Endothelial cell of umbilical vein (primary cell): Measurements from ENCODE around the gene IGSF5. TPM values are rescaled to one million over a fixed set of nuclear protein-coding genes. Genes with fewer than 3 reads are reported as not detected.

Source experiments
- BruUV-seq: library from RNA; stranded (reverse); fragments of 400-500 nt; replicated peaks from 2 replicates; lab custom pipeline; 2021; lab: Mats Ljungman, UMichigan
- CTCF ChIA-PET: fragments of 300-600, 350-600 bp; sonication (Branson Sonifier 250); formaldehyde crosslinking; loops from one replicate; lab custom pipeline; 2021; ENCODE audit warnings: antibody characterized with exemption, inconsistent platforms; lab: Charles Lee
- POLR2A ChIA-PET: fragments of 300-600, 350-600 bp; sonication (Branson Sonifier 250); formaldehyde crosslinking; loops from one replicate; lab custom pipeline; 2021; ENCODE audit warnings: antibody characterized with exemption, inconsistent platforms; lab: Charles Lee
- DNase-seq: peaks from one replicate; pipeline ENCODE4 v3.0.0-alpha.2; 2011; ENCODE audit warnings: low read depth, low spot score
- FAIRE-seq: peaks from 2 replicates; lab custom pipeline; 2011; peaks lifted over from hg19 to GRCh38; lab: Jason Lieb, UNC
- H2AFZ ChIP-seq: 2 replicates; pipeline ENCODE4 v1.6.0; 2012; ENCODE audit warnings: low read depth, low read length, control low read depth, inconsistent platforms
- H3K27ac ChIP-seq: 2 replicates; pipeline ENCODE4 v1.5.1; 2011; ENCODE audit warnings: low read depth, mild to moderate bottlenecking, control low read depth, low read length, moderate library complexity; ENCODE audit not compliant: insufficient read depth
- H3K27me3 ChIP-seq, 2 experiments: 2 replicates each; pipeline versions ENCODE4 v1.6.0 to v1.6.1; 2011; ENCODE audit warnings: low read length in 2 of 2, mixed read lengths in 1 of 2; ENCODE audit not compliant: control insufficient read depth in 2 of 2, insufficient read depth in 2 of 2
- H3K36me3 ChIP-seq, 2 experiments: 2 replicates in 1 of 2; 3 replicates in 1 of 2; pipeline ENCODE4 v1.5.1; 2011; ENCODE audit warnings: low read length in 2 of 2, mild to moderate bottlenecking in 1 of 2, moderate library complexity in 1 of 2; ENCODE audit not compliant: control insufficient read depth in 2 of 2, insufficient read depth in 2 of 2; ENCODE audit errors: extremely low read depth in 1 of 2
- H3K4me1 ChIP-seq: 3 replicates; pipeline ENCODE4 v1.5.1; 2011; ENCODE audit warnings: mild to moderate bottlenecking, low read length; ENCODE audit not compliant: control insufficient read depth, insufficient read depth; ENCODE audit errors: extremely low read depth
- H3K4me2 ChIP-seq: 2 replicates; pipeline ENCODE4 v1.6.1; 2011; ENCODE audit warnings: low read length, control low read depth, mixed read lengths; ENCODE audit not compliant: insufficient read depth
- H3K4me3 ChIP-seq, 3 experiments: fragments of 200-600 bp in 1 of 3; sonication (generic), shearing (Covaris generic) in 1 of 3; replicated peaks in 1 of 3; 2 replicates each; pipeline ENCODE4 v1.5.1; 2011 to 2016; ENCODE audit warnings: control low read depth in 3 of 3, low read length in 3 of 3, mild to moderate bottlenecking in 2 of 3, inconsistent platforms in 1 of 3, low read depth in 1 of 3, moderate library complexity in 1 of 3; ENCODE audit not compliant: insufficient read depth in 1 of 3
- H3K79me2 ChIP-seq: 2 replicates; pipeline ENCODE4 v1.6.0; 2012; ENCODE audit warnings: low read length, inconsistent platforms; ENCODE audit not compliant: control insufficient read depth, insufficient read depth
- H3K9ac ChIP-seq: replicated peaks from 2 replicates; pipeline ENCODE3; 2011; ENCODE audit warnings: low read length, control low read depth; ENCODE audit not compliant: insufficient read depth; ENCODE audit errors: extremely low read depth
- H3K9me1 ChIP-seq: replicated peaks from 3 replicates; pipeline ENCODE4 v1.6.0; 2011; ENCODE audit warnings: mild to moderate bottlenecking, low read length; ENCODE audit not compliant: control insufficient read depth, insufficient read depth; ENCODE audit errors: extremely low read depth
- H3K9me3 ChIP-seq: replicated peaks from 2 replicates; pipeline ENCODE4 v1.5.1; 2012; ENCODE audit warnings: low read length, inconsistent platforms; ENCODE audit not compliant: control insufficient read depth, insufficient read depth
- H4K20me1 ChIP-seq: replicated peaks from 2 replicates; pipeline ENCODE3; 2011; ENCODE audit warnings: mild to moderate bottlenecking, low read length; ENCODE audit not compliant: control insufficient read depth, insufficient read depth; ENCODE audit errors: extremely low read depth
- CTCF ChIP-seq, 2 donors: IDR thresholded peaks; 1 replicate in 1 of 2; 2 replicates in 1 of 2; pipeline ENCODE4 v1.5.1; 2011; ENCODE audit warnings: low read length in 2 of 2, mild to moderate bottlenecking in 2 of 2, moderate library complexity in 2 of 2, control low read depth in 1 of 2, inconsistent platforms in 1 of 2, low read depth in 1 of 2; ENCODE audit not compliant: insufficient read depth in 1 of 2; ENCODE audit errors: extremely low read depth in 1 of 2
- EZH2 ChIP-seq: IDR thresholded peaks from 2 replicates; pipeline ENCODE4 v1.6.1; 2012; ENCODE audit warnings: borderline replicate concordance, low read depth, mild to moderate bottlenecking, moderate library complexity, low read length, inconsistent platforms; ENCODE audit not compliant: severe bottlenecking
- FOS ChIP-seq: IDR thresholded peaks from 2 replicates; pipeline ENCODE4 v1.6.1; 2011; ENCODE audit warnings: mild to moderate bottlenecking, low read length, moderate library complexity, borderline replicate concordance; ENCODE audit not compliant: insufficient read depth
- GATA2 ChIP-seq: IDR thresholded peaks from 2 replicates; pipeline ENCODE4 v1.7.0; 2011; ENCODE audit warnings: low read depth, mild to moderate bottlenecking, moderate library complexity, mixed read lengths, low read length; ENCODE audit not compliant: insufficient read length, insufficient read depth
- JUN ChIP-seq: IDR thresholded peaks from 2 replicates; pipeline ENCODE4 v1.6.1; 2011; ENCODE audit warnings: borderline replicate concordance, low read depth; ENCODE audit not compliant: insufficient read length, insufficient read depth
- MAX ChIP-seq: IDR thresholded peaks from 2 replicates; pipeline ENCODE4 v1.6.1; 2011; ENCODE audit not compliant: insufficient read depth, insufficient read length
- MYC ChIP-seq: IDR thresholded peaks from one replicate; pipeline ENCODE4 v1.6.1; 2011; ENCODE audit warnings: mild to moderate bottlenecking, low read depth, low read length
- POLR2A ChIP-seq: IDR thresholded peaks from 2 replicates; pipeline ENCODE4 v1.6.1; 2012; ENCODE audit warnings: low read depth, mild to moderate bottlenecking, control low read depth, low read length
- POLR2AphosphoS5 ChIP-seq: IDR thresholded peaks from 2 replicates; pipeline ENCODE4 v1.6.1; 2012; ENCODE audit warnings: low read depth, mild to moderate bottlenecking, control low read depth, low read length, moderate library complexity; ENCODE audit not compliant: insufficient read depth
- dilution Hi-C: fragments of 300-500 bp; cut with MboI; formaldehyde crosslinking; loops from one replicate; pipeline ENCODE4 v1.15.0; 2019; ENCODE audit warnings: low sequenced_read_pairs; ENCODE audit not compliant: extremely low pct_ligation_motif_present
- intact Hi-C: fragments of 100-400 bp; cut with micrococcal nuclease; formaldehyde crosslinking; loops from one replicate; pipeline ENCODE4 v1.10.0; 2022
- polyA plus RNA-seq, 4 experiments: library from polyadenylated mRNA; depleted of rRNA in 3 of 4; stranded (reverse) in 3 of 4; unstranded in 1 of 4; fragments of >200 nt; gene quantifications; 2 replicates each; pipeline versions ENCODE4 v1.2.1 to v1.2.3, GENCODE V29; 2011 to 2012; ENCODE audit warnings: missing spikeins in 1 of 4
- total RNA-seq: library from RNA; stranded (reverse); gene quantifications from 2 replicates; pipeline ENCODE4 v1.2.3, GENCODE V29; 2021

The IGSF5 gene
- total and polyA plus RNA-seq, 2 donors (not counting 3 experiments of a cell fraction or from before 2014, with no cell fraction given), result not detected

GRCh38 chr21:39849014-39849655 is 104.2 kb downstream of the IGSF5 start:
- DNase-seq (no peak), FAIRE-seq (no peak)
- H3K4me2 ChIP-seq, result no peak overlapping the region
- ChIA-PET CTCF (no interaction called here), POLR2A (no interaction called here)
- H3K27me3 ChIP-seq, result no peaks in the 10 kb centered on the region
- H3K36me3 ChIP-seq, result no peaks in the 10 kb centered on the region
- TF ChIP-seq POLR2A (no peak), MYC (no peak), EZH2 (no peak), JUN (no peak), CTCF (IDR thresholded peaks at IDR 0.05; ENCODE audit: extremely low read depth in 1 of 2, insufficient read depth in 1 of 2, low read depth in 1 of 2, low read length in 2 of 2) (no peak), GATA2 (no peak), MAX (no peak), FOS (no peak), POLR2AphosphoS5 (no peak)
- peaks cover 11% of the 10 kb centered on the region for H3K9me3 ChIP-seq
- H3K9me1 ChIP-seq, result no peaks in the 10 kb centered on the region
- H3K9ac ChIP-seq, result no peak overlapping the region
- no peak overlapping the region for H3K27ac ChIP-seq
- H4K20me1 ChIP-seq, result no peaks in the 10 kb centered on the region
- no peaks in the 10 kb centered on the region for H3K4me1 ChIP-seq
- no TSS peak for BruUV-seq
- H3K4me3 ChIP-seq, result no peak overlapping the region
- intact Hi-C loops (no loop called here), dilution Hi-C loops (no loop called here)
- H3K79me2 ChIP-seq, result no peaks in the 10 kb centered on the region
- H2AFZ ChIP-seq, result no peak overlapping the region
